ENCODE measurements around the gene TMTC1. TPM values are rescaled to one million over a fixed set of nuclear protein-coding genes. Genes with fewer than 3 reads are reported as not detected.

Gene TMTC1
- total and polyA plus RNA-seq, 2 of the 8 experiments (the other 6 are each of a cell fraction or from before 2014, with no cell fraction given), result 15.4 to 20.8 TPM

- no peaks in the 10 kb centered on the region for H3K9me3 ChIP-seq (ENCODE audit: insufficient read depth in 2 of 2, low read depth in 1 of 2, low read length in 1 of 2)
- no peak overlapping the region for H3K9ac ChIP-seq (replicated peaks in 1 of 4; ENCODE audit: extremely low read depth in 1 of 4, low read depth in 3 of 4, low read length in 3 of 4)
- no peaks in the 10 kb centered on the region for H4K20me1 ChIP-seq (replicated peaks in 1 of 2; ENCODE audit: control insufficient read depth in 1 of 2, insufficient read depth in 2 of 2, low read length in 2 of 2)
- H3K79me2 ChIP-seq (ENCODE audit: control insufficient read depth in 1 of 2, insufficient read depth in 2 of 2, low read length in 2 of 2), result no peaks in the 10 kb centered on the region
- peaks cover 0 to 8% (median 0%) of the 10 kb centered on the region in 4 experiments; a peak in 4 of 8 replicates for H3K36me3 ChIP-seq (ENCODE audit: control insufficient read depth in 2 of 4, insufficient read depth in 4 of 4, low read length in 3 of 4)
- H3K14ac ChIP-seq (ENCODE audit: insufficient read length), result no peak overlapping the region
- no peak overlapping the region for H3K23ac ChIP-seq (ENCODE audit: insufficient read length)
- H2AK5ac ChIP-seq (ENCODE audit: low read depth, low read length), result no peak overlapping the region
- H2AFZ ChIP-seq (ENCODE audit: low read length), result no peak overlapping the region
- no peaks in the 10 kb centered on the region for H3K23me2 ChIP-seq (ENCODE audit: low read depth, low read length)
- H2BK120ac ChIP-seq (replicated peaks; ENCODE audit: low read depth, low read length), result no peak overlapping the region
- no peak overlapping the region for H3K4ac ChIP-seq (replicated peaks; ENCODE audit: insufficient read length, low read depth, low read length)
- no peak overlapping the region for H3K4me3 ChIP-seq (ENCODE audit: extremely low read depth in 1 of 4, insufficient read depth in 2 of 4, low read depth in 3 of 4, low read length in 4 of 4)
- H3K79me1 ChIP-seq (ENCODE audit: low read depth, low read length), result no peaks in the 10 kb centered on the region
- no peak for FAIRE-seq
- WGBS, 2 experiments (ENCODE audit: extremely low coverage in 1 of 2, insufficient coverage in 1 of 2, insufficient read length in 1 of 2, insufficient replicate concordance in 2 of 2, low coverage in 1 of 2, low lambda C conversion rate in 2 of 2, missing lambda C conversion rate in 1 of 2), result 88% methylated on average over 1 of the region's 1 CpG; no CpG with 5 or more reads in 1 of the 2 experiments
- no peak overlapping the region for H3K4me2 ChIP-seq (ENCODE audit: insufficient read depth in 1 of 2, low read depth in 2 of 2, low read length in 2 of 2)
- ChIA-PET POLR2A (ENCODE audit: partially characterized antibody) (no interaction called here), CTCF (ENCODE audit: partially characterized antibody) (no interaction called here)
- H3K56ac ChIP-seq (replicated peaks; ENCODE audit: insufficient read length, low read depth, low read length), result no peak overlapping the region
- DNase-seq (ENCODE audit: low read depth in 1 of 2, low spot score in 2 of 2), result no peak
- H3K27ac ChIP-seq (ENCODE audit: low read depth, low read length), result no peak overlapping the region
- H2BK12ac ChIP-seq (ENCODE audit: low read depth, low read length), result no peak overlapping the region
- H4K8ac ChIP-seq (ENCODE audit: extremely low read depth, insufficient read depth, low read length), result no peak overlapping the region; the same call in 1 of the 2 replicates
- no peaks in the 10 kb centered on the region for H3K27me3 ChIP-seq (replicated peaks in 1 of 4; ENCODE audit: control insufficient read depth in 3 of 4, extremely low read depth in 1 of 4, insufficient read depth in 3 of 4, low read length in 3 of 4)
- no peaks in the 10 kb centered on the region for H3K4me1 ChIP-seq (replicated peaks in 1 of 4; ENCODE audit: control insufficient read depth in 3 of 4, insufficient read depth in 4 of 4, low read length in 3 of 4)
- H4K5ac ChIP-seq (ENCODE audit: insufficient read length, low read depth, low read length), result no peak overlapping the region
- H2BK20ac ChIP-seq (ENCODE audit: low read length), result no peak overlapping the region
- no peak overlapping the region for H2BK15ac ChIP-seq (ENCODE audit: low read length)
- no peak overlapping the region for H3K18ac ChIP-seq (ENCODE audit: extremely low read depth, low read length)
- TF ChIP-seq SIN3A (conservative IDR thresholded peaks at IDR 0.05 in 1 of 2, IDR thresholded peaks at IDR 0.05 in 1 of 2; ENCODE audit: low read depth in 1 of 2, low read length in 2 of 2), result no peak
- TF ChIP-seq SRF (IDR thresholded peaks at IDR 0.05; ENCODE audit: low read depth, low read length), result no peak
- no peak for TF ChIP-seq CBX5 (IDR thresholded peaks at IDR 0.05; ENCODE audit: low read depth, low read length)
- no peak for TF ChIP-seq SP1 (IDR thresholded peaks at IDR 0.05; ENCODE audit: low read depth, low read length)
- TF ChIP-seq CREB1 (IDR thresholded peaks at IDR 0.05), result no peak
- no peak for TF ChIP-seq ATF3 (IDR thresholded peaks at IDR 0.05; ENCODE audit: insufficient read depth, low read depth, low read length)
- no peak overlapping the region for H2BK5ac ChIP-seq (ENCODE audit: low read depth, low read length)
- H4K91ac ChIP-seq (replicated peaks; ENCODE audit: insufficient read length, low read length), result no peak overlapping the region
These were observed 274.2 kb downstream of the TMTC1 start for GRCh38 chr12:29509503-29509902.
